KOPT-K1 (cell line): ENCODE data around the gene SNX18.
A peak's percentile ranks its signal among the peaks of the same experiment; 100 is the strongest.
"Not testable (repeated sequence)": the region's sequence is repeated elsewhere in the genome, so short reads cannot be mapped to it uniquely, and the experiment has no call there.

Experiments used
- H3K27ac ChIP-seq: fragments of 200-600 bp; sonication (generic); 2 replicates; pipeline ENCODE4 v1.5.1; 2016; ENCODE audit warnings: antibody characterized with exemption, mild to moderate bottlenecking, low read depth, low read length; ENCODE audit not compliant: poor library complexity, severe bottlenecking
- H3K36me3 ChIP-seq: fragments of 200-600 bp; sonication (generic); 2 replicates; pipeline ENCODE4 v1.5.1; 2017; ENCODE audit warnings: antibody characterized with exemption, mild to moderate bottlenecking, low read length, moderate library complexity; ENCODE audit not compliant: insufficient read depth
- H3K9me3 ChIP-seq: fragments of 200-600 bp; sonication (generic); 2 replicates; pipeline ENCODE4 v1.5.1; 2017; ENCODE audit warnings: antibody characterized with exemption, low read length, mild to moderate bottlenecking; ENCODE audit not compliant: insufficient read depth, poor library complexity, severe bottlenecking

The SNX18 gene

GRCh38 chr5:54517512-54518145, at the start of gene SNX18:
Gene SNX18 (plus strand): TSS chr5:54517759. CDS start chr5:54517953, 194 bp downstream.
- no peaks in the 10 kb centered on the region for H3K9me3 ChIP-seq
- peak within 1 kb of the TSS; percentile 58 for H3K27ac ChIP-seq
- no peaks in the 10 kb centered on the region for H3K36me3 ChIP-seq

DNA sequence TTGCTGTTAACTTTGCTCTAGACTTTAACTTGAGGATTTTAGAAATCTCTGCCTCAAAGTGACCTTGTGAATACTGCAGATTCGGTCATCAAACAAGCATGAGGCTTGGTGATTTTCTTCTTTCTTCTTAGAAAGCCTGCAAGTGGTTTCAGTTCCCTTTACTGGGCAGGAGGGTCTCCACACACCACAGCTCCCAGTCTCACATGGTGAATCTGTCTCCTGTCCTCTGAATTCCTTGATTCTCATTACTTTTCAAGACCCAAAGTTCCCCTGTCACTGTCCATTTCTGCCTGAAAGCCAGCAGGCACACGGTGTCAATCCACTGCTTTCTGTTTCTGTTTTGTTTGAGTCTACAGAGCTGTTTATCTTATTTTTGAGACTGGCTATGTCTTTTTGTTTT, 47.9 kb upstream of the SNX18 start:
- H3K9me3 ChIP-seq: peaks cover 11% of the 10 kb centered on the region
- no peak overlapping the region for H3K27ac ChIP-seq
- no peaks in the 10 kb centered on the region for H3K36me3 ChIP-seq

DNA sequence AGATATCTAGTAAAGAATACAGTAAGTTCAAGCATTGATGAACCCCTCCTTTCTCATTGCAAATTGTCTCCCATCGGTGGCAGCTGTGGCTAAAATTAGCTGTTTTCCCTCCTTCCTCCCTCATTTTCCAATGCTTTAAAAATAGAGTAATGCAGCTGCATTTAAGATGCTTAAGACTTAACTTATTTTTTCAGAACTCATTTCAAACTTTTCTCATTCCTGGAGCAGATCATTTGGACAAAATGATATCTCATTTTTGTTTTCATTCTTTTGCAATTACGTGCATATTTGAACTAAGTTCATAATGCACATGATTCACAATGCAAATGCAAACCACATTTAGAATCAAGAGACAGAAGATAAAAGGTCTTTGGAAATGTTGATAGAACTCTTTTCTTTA, 47.4 kb upstream of the SNX18 start:
- peaks cover 11% of the 10 kb centered on the region for H3K9me3 ChIP-seq
- H3K27ac ChIP-seq: no peak overlapping the region
- no peaks in the 10 kb centered on the region for H3K36me3 ChIP-seq

GRCh38 chr5:54470677-54471076, 46.9 kb upstream of the SNX18 start:
- H3K9me3 ChIP-seq: peaks cover 11% of the 10 kb centered on the region
- no peak overlapping the region for H3K27ac ChIP-seq
- no peaks in the 10 kb centered on the region for H3K36me3 ChIP-seq

DNA sequence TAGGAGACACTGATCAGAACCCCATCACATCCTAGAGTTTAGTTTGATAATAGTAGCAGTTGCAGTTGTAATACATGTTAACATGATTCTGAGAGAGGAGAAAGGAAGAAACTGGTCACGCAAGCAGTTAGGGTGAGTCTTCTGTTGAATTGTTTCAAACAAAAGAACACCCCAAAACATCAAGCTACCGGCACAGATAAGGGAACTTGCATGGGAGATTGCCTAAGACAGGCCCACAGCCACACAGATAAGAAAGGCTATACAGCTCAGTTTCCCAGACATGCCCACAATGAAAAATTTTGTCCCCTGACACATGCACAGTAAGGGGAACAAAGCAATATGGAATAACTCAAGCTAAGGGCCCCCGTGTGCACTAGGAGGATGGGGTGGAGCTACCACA, 46.2 kb upstream of the SNX18 start:
- no peaks in the 10 kb centered on the region for H3K36me3 ChIP-seq
- peaks cover 4% of the 10 kb centered on the region for H3K9me3 ChIP-seq

DNA sequence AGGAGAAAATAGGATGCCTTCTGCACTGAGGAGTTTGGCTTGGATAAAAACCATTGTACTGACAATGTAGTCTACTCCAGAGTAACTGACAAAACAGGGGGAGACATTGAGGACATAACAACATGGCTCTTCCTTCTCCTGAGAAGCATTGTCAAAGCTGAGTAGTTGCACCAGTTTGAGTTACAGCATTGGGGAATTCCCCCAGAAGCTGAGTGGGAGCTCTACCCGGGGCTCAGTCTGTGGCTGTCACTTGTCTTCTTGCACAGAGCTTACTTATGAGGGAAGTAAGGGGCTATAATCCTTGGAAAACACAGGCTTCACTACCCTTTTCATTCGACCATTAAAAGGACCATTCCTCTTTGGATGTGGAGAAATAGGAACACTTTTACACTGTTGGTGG, 40.9 kb upstream of the SNX18 start:
- Histone ChIP-seq H3K9me3 (no peaks in the 10 kb centered on the region), H3K36me3 (no peaks in the 10 kb centered on the region), H3K27ac (no peak overlapping the region)

More for the DNA sequence above, 46.2 kb upstream of the SNX18 start:
- H3K27ac ChIP-seq: no peak overlapping the region

GRCh38 chr5:54477941-54478478, 39.5 kb upstream of the SNX18 start:
- H3K27ac ChIP-seq: no peak overlapping the region
- no peaks in the 10 kb centered on the region for H3K9me3 ChIP-seq
- H3K36me3 ChIP-seq: no peaks in the 10 kb centered on the region

GRCh38 chr5:54480296-54480695, 37.3 kb upstream of the SNX18 start:
- Histone ChIP-seq H3K36me3 (no peaks in the 10 kb centered on the region), H3K27ac (no peak overlapping the region), H3K9me3 (no peaks in the 10 kb centered on the region)

DNA sequence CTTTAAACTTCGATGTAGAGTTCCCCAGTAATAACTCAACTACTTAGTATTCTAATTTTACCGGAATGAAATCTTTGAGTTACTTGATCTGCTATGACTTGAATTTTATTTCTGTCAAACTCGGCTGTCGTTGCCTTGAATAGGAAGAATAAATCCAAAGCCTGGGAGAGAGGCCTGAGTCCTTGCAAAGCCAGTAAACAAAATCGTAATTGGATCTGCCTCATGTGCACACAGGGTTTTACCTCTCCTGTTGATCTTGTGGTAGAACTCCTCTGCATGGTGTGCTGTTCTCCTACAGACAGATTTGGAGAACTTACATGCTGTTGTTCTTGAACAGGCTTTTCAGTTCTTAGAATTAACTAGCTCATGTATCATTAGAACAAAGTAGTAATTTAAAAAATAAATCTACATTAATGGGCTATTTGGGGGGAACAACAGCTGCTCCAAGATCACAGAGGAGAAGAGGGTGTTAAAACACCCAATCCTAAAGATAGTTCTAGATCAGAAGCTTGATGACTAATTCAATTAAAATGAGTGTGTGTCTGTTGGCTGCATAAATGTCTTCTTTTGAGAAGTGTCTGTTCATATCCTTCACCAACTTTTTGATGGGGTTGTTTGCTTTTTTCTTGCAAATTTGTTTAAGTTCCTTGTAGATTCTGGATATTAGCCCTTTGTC, 33.2 kb upstream of the SNX18 start:
- Histone ChIP-seq H3K36me3 (no peaks in the 10 kb centered on the region), H3K9me3 (no peaks in the 10 kb centered on the region), H3K27ac (no peak overlapping the region)

GRCh38 chr5:54485659-54486058, 31.9 kb upstream of the SNX18 start:
- H3K36me3 ChIP-seq, H3K27ac ChIP-seq, H3K9me3 ChIP-seq: not testable (repeated sequence)

- not testable (repeated sequence) for H3K27ac ChIP-seq, H3K36me3 ChIP-seq, H3K9me3 ChIP-seq
Measured at GRCh38 chr5:54489648-54489979, 27.9 kb upstream of the SNX18 start.

GRCh38 chr5:54491326-54491725, 26.2 kb upstream of the SNX18 start:
- Histone ChIP-seq H3K9me3 (no peaks in the 10 kb centered on the region), H3K36me3 (no peaks in the 10 kb centered on the region), H3K27ac (no peak overlapping the region)

GRCh38 chr5:54492178-54492577, 25.4 kb upstream of the SNX18 start:
- no peaks in the 10 kb centered on the region for H3K36me3 ChIP-seq
- no peak overlapping the region for H3K27ac ChIP-seq
- H3K9me3 ChIP-seq: peaks cover 2% of the 10 kb centered on the region

DNA sequence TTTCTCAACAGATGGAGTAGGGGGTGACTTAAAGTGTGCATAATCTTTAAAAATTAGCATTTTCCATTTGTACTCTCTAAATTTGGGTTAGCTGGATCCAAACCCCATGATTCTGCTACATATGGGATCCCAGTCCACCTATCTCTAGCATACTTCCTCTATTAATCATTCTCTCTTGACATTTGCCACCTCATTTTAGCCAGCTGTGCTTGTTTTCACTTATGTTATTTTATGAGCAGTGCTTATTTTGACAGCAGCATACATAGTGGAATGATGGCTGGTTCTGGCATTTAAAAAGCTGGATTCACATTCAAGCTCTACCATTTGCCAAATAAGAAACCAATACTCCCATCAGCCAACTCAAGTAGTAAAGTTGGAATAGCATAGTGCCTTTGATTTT, 22.5 kb upstream of the SNX18 start:
- Histone ChIP-seq H3K27ac (no peak overlapping the region), H3K9me3 (peaks cover 19% of the 10 kb centered on the region), H3K36me3 (no peaks in the 10 kb centered on the region)

- no peak overlapping the region for H3K27ac ChIP-seq
- H3K36me3 ChIP-seq: no peaks in the 10 kb centered on the region
- H3K9me3 ChIP-seq: no peaks in the 10 kb centered on the region
Measured at GRCh38 chr5:54514291-54514690, 3.3 kb upstream of the SNX18 start.

DNA sequence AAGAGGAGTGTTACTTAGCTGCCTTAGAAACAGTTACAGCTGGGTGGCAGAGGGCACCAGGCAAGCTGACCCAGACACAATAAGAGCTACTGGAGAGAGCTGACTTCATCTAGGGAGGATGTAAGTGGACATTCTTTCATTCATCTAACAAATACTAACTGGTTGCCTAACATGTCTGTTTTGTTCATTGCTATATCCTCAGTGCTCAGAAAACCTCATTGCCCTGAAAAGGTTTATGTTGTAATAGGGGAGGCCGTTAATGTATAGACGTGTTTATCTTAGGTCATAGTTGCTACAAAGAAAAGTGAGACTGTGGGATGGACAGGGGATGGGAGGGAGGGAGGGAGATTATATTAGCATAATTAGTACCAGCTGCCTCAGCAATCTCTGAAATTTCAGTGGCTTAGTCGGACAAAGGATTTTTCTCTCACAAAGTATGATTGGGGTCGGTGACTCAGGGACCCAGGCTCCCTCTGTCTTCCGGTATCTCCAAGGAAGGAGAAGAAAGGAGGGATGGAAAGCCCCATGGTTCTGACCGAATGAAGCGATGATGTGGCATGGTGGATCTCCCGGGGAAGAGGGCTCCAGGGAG, 2.6 kb upstream of the SNX18 start:
- no peaks in the 10 kb centered on the region for H3K9me3 ChIP-seq
- H3K36me3 ChIP-seq: no peaks in the 10 kb centered on the region
- H3K27ac ChIP-seq: no peak overlapping the region
